PC-3 (cell line): ENCODE data around the gene MSX1.

Experiments
- EZH2 ChIP-seq: fragments of 300-600 bp; sonication (generic); IDR thresholded peaks from one replicate; pipeline ENCODE4 v1.6.1; 2017; ENCODE audit warnings: antibody characterized with exemption, mild to moderate bottlenecking, low read length; ENCODE audit not compliant: unreplicated experiment
- EZH2phosphoT487 ChIP-seq: fragments of 300-600 bp; sonication (generic); IDR thresholded peaks from 2 replicates; pipeline ENCODE4 v1.6.1; 2018; ENCODE audit warnings: mild to moderate bottlenecking, antibody characterized with exemption, low read length, borderline replicate concordance
- TF ChIP-seq, protein P1 (sequence below): fragments of 300-600 bp; sonication (generic); conservative IDR thresholded peaks from 2 replicates; pipeline ENCODE4 v1.5.1; 2017; ENCODE audit warnings: antibody characterized with exemption, low read depth, mild to moderate bottlenecking, low read length

GRCh38 chr4:4873203-4873602 lies 13.7 kb downstream of the MSX1 start:
- TF ChIP-seq, protein P1, sequence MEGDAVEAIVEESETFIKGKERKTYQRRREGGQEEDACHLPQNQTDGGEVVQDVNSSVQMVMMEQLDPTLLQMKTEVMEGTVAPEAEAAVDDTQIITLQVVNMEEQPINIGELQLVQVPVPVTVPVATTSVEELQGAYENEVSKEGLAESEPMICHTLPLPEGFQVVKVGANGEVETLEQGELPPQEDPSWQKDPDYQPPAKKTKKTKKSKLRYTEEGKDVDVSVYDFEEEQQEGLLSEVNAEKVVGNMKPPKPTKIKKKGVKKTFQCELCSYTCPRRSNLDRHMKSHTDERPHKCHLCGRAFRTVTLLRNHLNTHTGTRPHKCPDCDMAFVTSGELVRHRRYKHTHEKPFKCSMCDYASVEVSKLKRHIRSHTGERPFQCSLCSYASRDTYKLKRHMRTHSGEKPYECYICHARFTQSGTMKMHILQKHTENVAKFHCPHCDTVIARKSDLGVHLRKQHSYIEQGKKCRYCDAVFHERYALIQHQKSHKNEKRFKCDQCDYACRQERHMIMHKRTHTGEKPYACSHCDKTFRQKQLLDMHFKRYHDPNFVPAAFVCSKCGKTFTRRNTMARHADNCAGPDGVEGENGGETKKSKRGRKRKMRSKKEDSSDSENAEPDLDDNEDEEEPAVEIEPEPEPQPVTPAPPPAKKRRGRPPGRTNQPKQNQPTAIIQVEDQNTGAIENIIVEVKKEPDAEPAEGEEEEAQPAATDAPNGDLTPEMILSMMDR, result no peak
- TF ChIP-seq EZH2 (no peak), EZH2phosphoT487 (no peak)
